GM19023 (cell line): ENCODE measurements around the gene ENPEP.

ENCODE experiments used
- ATAC-seq: cut with Tn5 transposase; IDR thresholded peaks from one replicate; pipeline ENCODE4 v1.9.1; 2021; ENCODE audit warnings: mild to moderate bottlenecking, moderate library complexity; ENCODE audit not compliant: unreplicated experiment

The ENPEP gene

DNA sequence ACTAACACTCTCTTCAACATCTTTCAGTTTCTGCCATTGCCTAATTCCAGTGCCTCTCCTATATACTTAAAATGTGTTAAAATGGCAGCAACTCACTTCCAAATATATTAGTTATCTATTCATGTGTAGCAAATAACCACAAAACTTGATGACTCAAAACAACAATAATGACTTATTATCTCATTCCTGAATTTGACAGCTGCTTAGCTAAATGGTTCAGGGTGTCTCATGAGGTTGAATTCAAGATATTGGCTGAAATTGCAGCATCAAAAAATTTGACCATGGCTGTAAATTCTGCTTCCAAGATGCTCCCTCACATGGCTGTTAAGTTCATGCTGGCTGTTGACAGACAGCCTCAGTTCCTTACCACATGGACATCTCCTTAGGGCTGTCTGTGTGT lies 121.6 kb downstream of the ENPEP start:
- no peak for ATAC-seq

DNA sequence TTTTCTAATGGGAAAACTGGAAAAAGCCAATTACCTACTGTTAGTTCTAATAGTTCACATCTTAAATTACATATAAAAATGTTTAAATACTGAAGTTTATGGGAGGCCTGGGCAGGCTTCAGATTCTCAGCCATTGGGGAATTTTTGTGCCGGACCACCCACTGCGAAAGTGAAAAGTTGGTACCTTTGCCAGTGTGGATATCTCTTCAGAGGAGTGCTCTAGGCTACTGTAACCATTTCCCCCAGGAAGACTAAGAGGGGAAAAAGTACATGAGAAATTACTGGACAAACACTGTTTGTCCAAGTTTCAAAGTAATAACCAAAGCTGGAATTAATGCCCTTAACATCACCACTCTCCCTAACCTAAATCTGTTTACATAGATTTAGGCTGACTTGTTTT lies 126.1 kb downstream of the ENPEP start:
- ATAC-seq, result no peak

DNA sequence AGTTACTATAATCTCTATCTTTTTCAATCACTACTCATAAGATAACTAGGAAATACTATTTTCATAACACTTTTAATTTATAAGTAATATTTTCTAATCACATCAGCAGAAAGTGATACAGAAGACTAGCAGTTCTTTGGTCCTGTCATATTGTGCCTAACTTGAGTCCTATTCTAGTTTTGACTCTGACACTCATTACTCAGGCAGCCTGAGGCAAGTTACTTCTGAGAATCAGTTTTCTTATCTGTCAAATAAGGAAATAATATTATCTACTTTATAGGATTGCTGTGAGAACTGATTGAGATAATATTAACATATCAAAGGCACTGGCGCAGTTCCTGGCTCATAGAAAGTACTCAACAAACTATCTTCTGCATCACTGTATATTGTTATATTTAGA lies 129.1 kb downstream of the ENPEP start:
- ATAC-seq, result no peak

DNA sequence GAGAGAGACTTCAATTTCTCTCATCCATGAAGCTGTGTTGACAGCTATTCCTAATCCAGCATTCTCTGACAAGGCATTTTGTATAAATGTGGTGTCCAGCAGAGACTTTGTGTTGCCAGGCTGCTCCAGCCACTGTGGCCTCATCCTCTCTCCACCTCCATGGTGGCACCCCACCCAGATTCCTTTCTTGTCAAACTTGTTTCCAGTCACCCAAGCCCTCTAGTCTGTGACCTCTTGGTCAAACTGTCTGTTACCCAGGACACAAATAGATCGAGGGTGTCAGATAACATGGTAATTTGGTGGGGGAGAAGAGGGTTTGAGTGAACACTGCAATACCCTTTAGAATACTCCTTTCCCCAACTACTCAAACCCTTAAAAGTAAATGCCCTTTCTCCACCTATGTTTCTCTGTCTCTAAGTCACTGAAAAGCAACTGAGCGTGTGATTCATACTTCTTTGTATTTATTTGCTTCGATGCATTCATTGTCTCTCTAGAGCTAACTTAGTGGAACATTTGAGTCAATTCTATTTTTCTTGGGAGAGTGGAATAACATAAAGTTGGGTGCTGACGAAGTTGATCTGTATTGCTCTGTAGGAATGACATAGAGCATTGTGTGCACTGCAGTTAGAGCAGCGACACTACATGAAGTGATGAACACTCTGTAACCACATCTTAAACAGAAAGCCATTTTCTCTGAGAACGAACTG lies 133.2 kb downstream of the ENPEP start:
- ATAC-seq, result no peak

DNA sequence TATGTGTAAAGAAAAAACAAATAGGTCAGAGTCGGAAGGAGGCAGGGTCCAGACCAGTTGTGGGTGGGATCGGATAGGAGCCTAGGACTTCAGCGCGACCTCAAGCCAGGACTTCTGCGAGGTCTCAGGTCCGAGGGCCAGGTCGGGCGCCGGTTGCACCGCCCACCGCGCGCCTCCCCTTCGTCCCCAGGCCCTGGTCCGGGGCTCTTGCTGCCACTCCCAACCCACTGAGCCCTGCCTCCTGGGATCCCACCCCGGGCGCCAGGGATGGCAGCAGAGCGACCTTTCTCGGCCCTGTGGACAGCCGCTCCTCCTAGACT lies 134.6 kb downstream of the ENPEP start:
- peak; percentile 13 for ATAC-seq

DNA sequence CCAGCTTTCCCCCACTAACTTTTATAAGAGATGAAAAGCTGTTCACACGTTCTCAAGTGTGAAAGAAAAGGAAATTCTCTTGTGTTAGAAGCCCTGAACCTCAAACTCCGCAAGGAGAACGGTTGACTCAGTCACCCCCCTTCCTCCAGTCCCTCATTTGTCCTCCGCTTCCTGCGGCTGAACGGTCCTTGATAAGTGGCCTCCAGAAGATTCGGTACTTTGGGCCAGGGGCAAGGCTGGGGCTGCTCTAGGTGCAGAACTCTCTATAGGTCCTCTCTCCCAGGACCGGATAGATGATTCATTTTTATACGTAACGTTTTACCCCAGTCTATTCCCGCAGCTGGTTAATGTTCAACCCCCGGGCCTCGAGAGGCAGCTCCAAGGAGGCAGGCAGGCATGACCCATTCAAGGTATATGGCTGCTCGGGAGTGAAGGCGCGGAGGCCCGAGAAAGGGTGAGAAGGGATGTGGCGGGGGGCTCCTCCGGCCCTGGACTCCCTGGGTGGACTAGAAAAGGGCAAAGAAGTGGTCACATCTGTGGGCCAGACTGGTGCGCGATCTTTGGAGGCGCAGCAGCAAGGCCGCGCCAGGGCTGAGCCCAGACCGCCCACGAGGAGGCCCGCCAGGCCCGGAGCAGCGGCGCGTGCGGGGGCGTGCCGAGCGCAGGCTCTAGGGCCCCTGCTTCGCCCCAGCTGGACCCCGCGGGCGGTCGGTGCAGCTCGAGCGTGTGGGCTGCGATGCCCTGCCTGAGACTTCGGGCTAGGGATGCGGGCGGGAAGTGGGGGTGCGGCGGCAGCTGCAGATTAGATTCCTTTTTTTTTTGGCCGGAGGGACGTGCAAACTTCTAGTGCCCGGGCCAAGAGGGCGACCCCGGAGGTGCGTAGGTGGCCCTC lies 135.2 kb downstream of the ENPEP start:
- ATAC-seq, result peak; percentile 61

DNA sequence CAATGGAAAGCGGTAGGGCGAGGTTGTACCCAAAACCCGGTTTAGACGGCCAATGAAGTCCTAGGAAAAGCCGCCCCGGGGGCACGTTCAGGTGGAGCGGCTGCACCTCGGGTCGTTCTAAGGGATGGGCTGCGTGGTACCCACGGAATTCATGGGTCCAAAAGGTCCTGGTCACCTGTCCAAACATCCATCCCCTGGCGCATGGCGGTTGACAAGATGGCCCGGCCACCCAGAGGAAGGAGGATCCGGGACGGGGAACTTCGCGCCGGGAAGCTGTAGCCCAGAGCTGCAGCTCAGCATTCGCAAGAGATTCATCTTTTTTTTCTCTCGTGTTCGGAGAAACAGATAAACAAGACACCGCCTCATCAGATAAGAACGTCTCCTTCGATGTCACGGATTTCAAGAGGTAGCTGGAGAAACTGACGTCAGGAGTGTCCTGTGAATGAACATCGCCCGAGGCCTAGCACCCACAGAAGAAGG lies 136.1 kb downstream of the ENPEP start:
- no peak for ATAC-seq

DNA sequence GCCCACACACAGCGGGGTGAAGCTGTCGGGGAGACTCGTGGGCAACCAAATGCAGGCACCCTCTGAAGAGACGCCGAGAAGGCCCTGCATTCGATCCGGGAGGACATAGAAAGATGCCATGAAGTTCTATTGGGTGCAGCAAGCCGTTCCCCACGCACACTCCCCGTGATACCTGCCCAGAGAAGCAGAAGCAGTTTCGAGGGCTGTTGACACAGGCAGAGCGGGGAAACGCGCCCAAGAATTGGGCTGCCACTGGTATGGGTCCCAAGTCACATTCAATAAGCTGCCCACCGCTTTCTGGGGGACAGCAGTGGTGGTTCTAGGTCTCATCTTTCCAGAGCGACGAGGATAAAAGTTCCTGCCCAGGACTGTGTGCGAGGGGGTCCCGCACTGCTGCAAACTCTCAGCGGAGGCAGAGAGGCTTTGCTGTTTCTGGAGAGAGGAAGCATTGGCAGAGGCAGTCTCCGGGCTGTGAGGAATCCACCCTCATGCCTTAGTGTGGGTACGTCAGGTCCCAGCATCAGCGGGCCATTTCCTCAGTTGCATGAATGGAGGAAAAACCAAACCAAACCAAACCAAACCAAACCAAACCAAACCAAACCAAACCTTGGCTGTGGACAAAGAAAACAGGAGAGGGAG lies 136.8 kb downstream of the ENPEP start:
- ATAC-seq, result no peak

DNA sequence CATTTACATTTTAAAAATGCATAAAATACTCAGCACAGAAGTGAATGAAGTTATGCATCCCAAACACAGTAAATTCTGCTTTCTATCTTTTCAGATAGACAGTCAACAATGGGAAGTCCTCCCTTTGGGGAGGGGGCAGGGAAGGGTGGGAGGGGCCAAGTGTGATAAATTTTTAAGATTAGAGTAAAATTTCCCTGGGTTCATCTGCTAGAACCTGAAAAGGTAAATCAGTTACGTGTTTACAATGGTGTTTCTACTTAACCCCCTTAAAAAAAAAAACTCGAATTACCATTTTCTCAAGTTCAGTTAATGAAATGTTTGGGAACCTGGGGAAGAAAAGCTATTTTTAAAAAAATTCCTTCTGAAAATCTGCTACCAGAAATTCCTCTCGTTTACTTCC lies 137.8 kb downstream of the ENPEP start:
- no peak for ATAC-seq

DNA sequence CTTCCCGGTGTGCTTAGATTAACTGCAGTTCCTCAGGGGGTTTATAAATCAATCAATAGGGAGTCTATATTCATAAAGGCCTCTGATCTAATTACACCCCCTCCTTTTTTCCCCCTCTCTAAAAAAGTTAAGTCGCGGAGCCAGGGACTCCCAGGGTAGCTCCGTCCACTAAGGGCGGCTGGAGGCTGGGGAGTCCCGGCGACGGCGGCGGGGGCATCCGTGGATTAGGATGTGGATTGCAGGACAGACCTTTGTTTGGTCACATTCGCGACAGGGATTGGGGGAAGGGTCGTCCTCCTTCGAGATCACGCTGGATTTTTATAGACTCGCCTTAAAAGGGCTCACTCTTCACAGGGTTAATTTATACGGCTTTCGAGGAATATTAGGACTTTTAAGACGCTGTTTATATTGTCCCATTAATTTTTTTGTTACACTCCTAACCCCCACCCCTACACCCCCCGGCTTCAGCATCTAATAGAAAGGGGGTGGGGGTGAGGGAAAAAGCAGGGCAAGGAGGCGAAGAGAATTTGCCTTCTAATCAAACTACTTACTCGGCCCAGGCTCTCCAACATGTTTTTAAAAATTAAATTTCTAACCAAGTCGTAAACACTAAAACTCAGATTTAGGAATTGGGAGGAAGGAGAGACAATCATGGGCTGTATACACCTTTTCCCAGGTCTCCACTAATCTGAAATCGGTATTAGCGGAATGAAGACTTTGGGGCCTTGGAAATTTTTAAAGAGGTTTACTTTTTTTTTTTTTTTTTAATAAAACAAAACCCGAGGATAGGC lies 138.4 kb downstream of the ENPEP start:
- no peak for ATAC-seq
